IPS-20b (cell line): ENCODE data around the gene SHC3.

Source experiments
- H3K27ac ChIP-seq: one replicate; pipeline ENCODE4 v1.5.1; 2013; ENCODE audit warnings: low read length
- H3K27me3 ChIP-seq: 2 replicates; pipeline ENCODE4 v1.6.1; 2013; ENCODE audit warnings: mild to moderate bottlenecking, low read length, inconsistent platforms; ENCODE audit not compliant: insufficient read depth
- H3K36me3 ChIP-seq: 2 replicates; pipeline ENCODE4 v1.6.1; 2013; ENCODE audit warnings: low read depth, mild to moderate bottlenecking, inconsistent platforms, low read length, moderate library complexity; ENCODE audit not compliant: insufficient read depth
- H3K4me1 ChIP-seq: 2 replicates; pipeline ENCODE4 v1.6.1; 2013; ENCODE audit warnings: mild to moderate bottlenecking, control low read depth, inconsistent platforms, low read length, moderate library complexity; ENCODE audit not compliant: insufficient read depth
- H3K4me3 ChIP-seq: 2 replicates; pipeline ENCODE4 v1.5.1; 2013; ENCODE audit warnings: mild to moderate bottlenecking, low read length, inconsistent platforms
- H3K9ac ChIP-seq: 2 replicates; pipeline ENCODE4 v1.6.1; 2013; ENCODE audit warnings: low read depth, mild to moderate bottlenecking, inconsistent platforms, low read length, moderate library complexity
- H3K9me3 ChIP-seq: 2 replicates; pipeline ENCODE4 v1.6.1; 2013; ENCODE audit warnings: mild to moderate bottlenecking, low read depth, low read length, inconsistent platforms; ENCODE audit not compliant: insufficient read depth

SHC3 gene

DNA sequence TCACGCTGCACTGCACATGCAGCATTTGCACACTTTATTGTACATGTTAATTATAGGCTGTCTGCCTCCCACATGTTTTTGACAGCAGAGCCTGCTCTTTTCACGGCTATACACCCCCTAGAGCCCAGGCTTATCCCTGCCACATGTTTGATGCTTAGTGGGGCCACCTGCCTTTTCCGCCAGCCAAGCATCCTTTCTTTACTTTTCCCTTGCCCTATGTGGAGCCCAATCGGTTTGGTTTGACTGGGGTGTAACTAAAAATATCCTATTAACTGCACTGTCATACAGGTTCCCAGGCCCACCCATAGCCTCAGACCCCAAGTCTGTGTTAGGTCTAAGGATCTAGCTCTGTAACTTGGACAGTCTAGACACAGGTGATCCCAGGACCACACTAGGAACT, 206.2 kb downstream of the SHC3 start:
- Histone ChIP-seq H3K9ac (no peak overlapping the region), H3K9me3 (no peaks in the 10 kb centered on the region), H3K27me3 (no peaks in the 10 kb centered on the region), H3K4me3 (no peak overlapping the region), H3K4me1 (no peaks in the 10 kb centered on the region), H3K27ac (no peak overlapping the region), H3K36me3 (no peaks in the 10 kb centered on the region)

DNA sequence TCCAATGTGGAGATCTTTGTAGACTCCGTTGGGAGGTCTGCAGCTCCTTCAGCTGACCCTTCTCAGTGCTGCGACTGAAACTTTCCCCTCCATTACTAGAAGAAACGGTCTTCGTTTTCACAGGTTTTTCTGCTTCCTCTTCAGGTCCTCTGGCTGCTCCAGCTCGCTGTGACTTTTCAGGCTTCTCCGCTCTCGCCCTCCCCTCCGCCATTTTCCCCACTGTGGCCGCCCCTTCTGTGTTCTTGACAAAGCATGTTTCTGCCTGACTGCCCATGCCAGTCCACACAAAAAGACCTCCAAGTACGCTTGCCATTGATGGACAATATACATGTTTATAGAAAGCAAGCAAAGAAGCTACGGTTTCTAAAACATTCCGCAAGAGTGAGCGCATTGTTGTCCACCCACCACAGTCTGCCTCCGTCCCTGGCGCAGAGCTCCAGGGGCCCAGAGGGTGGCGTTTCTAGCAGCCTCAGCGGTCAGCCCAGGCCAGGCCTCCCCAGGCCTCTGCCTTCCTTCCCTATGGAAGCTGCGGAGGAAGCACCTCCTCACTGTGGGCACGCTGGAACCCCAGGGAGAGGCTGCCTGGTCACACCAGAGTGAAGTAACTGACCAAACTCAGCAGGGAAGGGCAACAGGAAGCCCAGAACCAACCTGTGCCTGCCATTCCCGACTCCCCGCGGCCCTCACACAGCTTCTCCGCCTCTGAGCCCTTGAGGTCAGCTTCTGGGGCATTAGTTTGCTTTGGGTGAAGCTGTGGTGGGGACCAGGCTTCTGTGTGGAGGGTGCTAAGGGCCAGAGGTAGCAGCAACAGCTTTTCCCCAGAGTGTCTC, 207.3 kb downstream of the SHC3 start:
- no peaks in the 10 kb centered on the region for H3K36me3 ChIP-seq
- no peak overlapping the region for H3K27ac ChIP-seq
- no peaks in the 10 kb centered on the region for H3K27me3 ChIP-seq

DNA sequence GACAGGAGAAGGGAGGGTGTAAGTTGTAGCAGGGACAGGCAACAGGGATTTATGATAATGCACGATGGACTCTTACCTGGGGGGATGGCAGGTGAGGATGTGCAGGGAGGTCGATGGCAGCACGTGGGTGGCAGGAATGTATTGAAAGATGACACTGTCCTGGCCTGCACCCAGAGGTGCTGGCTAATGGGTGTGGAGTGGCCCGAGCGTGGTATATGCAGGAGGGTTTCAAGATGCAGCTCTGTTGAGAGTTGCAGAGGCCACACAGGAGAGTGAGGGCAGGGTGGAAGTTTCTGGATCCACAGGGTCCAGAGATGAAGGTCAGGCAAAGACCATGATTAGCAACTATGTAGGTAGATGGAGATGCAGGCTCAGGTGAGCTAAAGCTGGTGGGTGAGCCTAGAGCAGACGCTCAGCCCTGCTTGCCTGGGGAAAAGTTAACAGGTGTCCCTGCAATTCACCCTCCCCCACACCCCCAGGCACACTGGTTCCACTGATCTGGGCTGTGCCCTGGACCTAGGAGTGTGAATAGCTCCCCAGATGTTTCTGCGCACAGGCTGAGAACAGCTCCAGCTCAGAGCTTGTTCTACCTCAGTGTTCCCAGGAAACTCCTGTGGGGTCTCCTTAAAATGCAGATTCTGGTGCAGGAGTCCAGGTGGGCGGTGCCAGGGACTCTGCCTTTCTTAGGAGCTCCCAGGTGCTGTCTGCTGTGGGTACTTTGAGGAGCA, 208.8 kb downstream of the SHC3 start:
- Histone ChIP-seq H3K27ac (no peak overlapping the region), H3K27me3 (no peaks in the 10 kb centered on the region), H3K36me3 (no peaks in the 10 kb centered on the region), H3K4me3 (no peak overlapping the region), H3K4me1 (no peaks in the 10 kb centered on the region), H3K9ac (no peak overlapping the region), H3K9me3 (no peaks in the 10 kb centered on the region)

More for the DNA sequence above, 207.3 kb downstream of the SHC3 start:
- H3K9me3 ChIP-seq: no peaks in the 10 kb centered on the region
- H3K4me3 ChIP-seq: no peak overlapping the region
- H3K9ac ChIP-seq: no peak overlapping the region
- no peaks in the 10 kb centered on the region for H3K4me1 ChIP-seq

DNA sequence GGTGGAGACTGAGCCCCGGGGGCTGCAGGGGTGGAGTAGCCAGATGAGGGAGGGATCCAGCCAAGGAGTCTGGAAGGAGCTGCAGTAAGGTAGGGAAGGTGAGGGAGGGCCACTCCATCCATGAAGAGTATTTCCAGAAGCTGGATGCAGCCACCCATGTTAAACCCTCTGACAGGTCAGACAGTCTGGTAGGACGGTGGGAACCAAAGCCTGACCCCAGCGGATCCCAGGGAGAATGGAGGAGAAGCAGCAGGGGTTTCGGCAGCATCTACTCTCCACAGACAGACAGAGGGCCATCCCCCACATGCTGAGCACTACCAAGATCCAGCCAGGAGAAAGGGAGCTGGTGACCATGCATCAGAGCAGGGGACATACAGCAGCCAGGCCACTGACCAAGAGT, 209.8 kb downstream of the SHC3 start:
- H3K27me3 ChIP-seq: no peaks in the 10 kb centered on the region
- H3K4me3 ChIP-seq: no peak overlapping the region
- no peak overlapping the region for H3K27ac ChIP-seq
- H3K36me3 ChIP-seq: no peaks in the 10 kb centered on the region
- H3K4me1 ChIP-seq: no peaks in the 10 kb centered on the region
- no peak overlapping the region for H3K9ac ChIP-seq
- no peaks in the 10 kb centered on the region for H3K9me3 ChIP-seq

DNA sequence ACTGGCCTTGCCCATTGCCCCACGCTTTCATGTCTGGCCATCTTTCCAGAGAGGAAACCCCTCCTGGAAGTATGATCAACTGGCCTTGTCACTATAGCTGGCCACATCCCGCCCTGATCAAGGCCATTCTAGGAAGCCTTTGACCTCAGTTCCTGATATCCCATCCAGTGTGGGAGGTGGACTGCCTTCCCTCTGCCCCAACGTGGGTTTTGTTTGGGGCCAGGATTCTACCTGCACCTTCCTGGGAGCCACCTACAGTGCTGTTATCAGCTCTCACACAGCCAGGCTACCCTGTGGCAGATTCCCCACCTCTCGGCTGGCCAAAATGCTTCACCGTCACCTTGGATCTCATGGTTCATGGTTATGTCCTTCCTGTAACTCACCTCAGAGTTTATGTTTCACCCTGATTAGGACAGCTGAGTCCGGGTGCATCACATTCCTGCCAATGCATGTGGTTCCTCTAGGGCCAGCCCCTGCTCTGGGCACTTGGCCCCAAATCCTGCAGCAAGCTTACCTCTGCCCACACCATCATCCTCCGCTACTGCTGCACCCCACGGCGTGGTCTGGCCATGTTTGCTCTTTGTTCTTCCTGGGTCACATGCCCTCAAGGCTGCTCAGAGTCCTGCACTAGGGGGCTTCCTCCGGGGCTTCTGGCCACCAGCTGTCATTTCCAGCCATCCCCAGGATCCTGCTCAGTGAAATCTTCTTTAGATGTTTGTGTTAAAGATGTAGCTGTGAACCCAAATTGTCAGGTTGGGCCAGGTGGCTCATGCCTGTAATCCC, 211.5 kb downstream of the SHC3 start:
- Histone ChIP-seq H3K27me3 (no peaks in the 10 kb centered on the region), H3K27ac (no peak overlapping the region), H3K4me1 (0 out of 2 replicates have a peak, but pooled peaks cover 2% of the 10 kb centered on the region), H3K4me3 (no peak overlapping the region), H3K9ac (no peak overlapping the region), H3K36me3 (no peaks in the 10 kb centered on the region), H3K9me3 (no peaks in the 10 kb centered on the region)

DNA sequence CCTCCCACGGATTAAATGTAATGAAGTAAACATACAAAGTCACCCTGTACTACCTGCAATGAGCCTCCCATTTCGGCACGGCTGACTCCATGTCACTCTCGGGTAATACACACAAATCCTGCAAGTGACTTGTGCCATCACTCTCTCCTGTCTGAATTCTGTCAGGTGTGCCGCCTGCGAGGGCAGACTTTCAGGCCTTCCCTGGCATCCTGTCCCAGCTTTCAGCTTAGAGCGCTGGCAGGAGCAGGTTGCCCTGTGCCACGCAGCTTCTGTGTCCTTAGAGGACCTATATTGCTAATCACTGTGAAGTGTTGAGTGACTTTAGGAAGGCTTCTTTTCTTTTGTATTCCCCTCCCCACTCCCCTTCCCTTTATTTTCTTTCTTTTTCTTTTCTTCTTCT, 213.1 kb downstream of the SHC3 start:
- Histone ChIP-seq H3K9me3 (no peaks in the 10 kb centered on the region), H3K36me3 (no peaks in the 10 kb centered on the region), H3K27ac (no peak overlapping the region), H3K27me3 (no peaks in the 10 kb centered on the region), H3K4me1 (0 out of 2 replicates have a peak, but pooled peaks cover 2% of the 10 kb centered on the region), H3K4me3 (no peak overlapping the region), H3K9ac (no peak overlapping the region)

DNA sequence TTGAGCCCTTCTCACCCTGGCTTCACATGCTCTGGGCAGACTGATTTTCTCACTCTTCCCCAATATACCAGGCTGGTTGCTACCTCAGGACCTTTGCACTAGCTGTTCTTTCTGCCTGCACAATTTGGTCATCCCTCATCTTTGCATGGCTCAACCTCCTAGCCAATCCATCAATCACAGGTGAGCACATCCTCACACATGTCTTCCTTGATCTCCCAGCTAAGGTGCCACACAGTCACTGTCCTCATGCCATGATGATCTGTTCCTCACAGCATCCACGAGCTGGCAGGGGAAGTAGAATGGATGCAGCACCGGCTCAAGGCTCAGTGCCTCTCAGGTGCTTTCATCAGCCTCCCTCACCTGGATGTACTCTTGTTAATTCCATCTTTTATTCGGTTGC, 218.0 kb downstream of the SHC3 start:
- no peaks in the 10 kb centered on the region for H3K9me3 ChIP-seq
- no peak overlapping the region for H3K27ac ChIP-seq
- no peaks in the 10 kb centered on the region for H3K27me3 ChIP-seq
- no peak overlapping the region for H3K4me3 ChIP-seq
- H3K4me1 ChIP-seq: 0 out of 2 replicates have a peak, but pooled peaks cover 2% of the 10 kb centered on the region
- no peaks in the 10 kb centered on the region for H3K36me3 ChIP-seq
- H3K9ac ChIP-seq: no peak overlapping the region

DNA sequence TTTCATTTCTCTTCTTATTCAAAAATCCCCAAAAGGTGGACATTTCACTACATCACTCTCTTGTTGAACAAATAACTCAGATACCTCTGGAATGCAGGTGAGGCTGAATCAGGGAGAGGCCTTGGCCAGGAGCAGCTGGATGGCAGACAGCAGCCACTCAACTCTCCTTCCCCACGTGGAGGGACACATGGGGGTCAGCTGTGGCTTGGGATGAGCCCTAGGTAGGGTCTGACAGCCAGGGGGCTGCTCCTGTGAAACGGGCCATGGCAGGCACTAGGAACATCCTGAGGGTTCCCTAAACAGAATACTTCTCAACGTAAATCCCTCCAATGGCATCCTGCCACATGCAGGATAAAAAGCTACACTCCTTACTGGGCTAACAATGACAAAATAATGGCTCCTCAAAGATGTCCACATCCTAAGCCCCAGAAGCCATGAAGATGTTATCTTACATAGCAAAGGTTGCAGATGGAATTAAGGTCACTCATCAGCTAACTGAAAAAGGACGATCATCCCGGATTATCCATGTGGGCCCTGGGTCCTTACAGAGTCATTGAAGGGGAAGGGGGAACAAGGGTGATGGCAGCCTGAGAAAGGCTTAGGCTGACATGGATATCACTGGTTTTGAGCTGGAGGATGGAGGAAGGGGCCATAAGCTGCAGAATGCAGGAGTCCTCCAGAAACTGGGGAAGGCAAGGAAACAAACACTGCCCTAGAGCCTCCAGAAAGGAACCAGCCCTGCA, 218.7 kb downstream of the SHC3 start:
- no peak overlapping the region for H3K4me3 ChIP-seq
- no peak overlapping the region for H3K9ac ChIP-seq
- H3K4me1 ChIP-seq: 0 out of 2 replicates have a peak, but pooled peaks cover 2% of the 10 kb centered on the region
- no peak overlapping the region for H3K27ac ChIP-seq
- H3K9me3 ChIP-seq: no peaks in the 10 kb centered on the region
- H3K36me3 ChIP-seq: no peaks in the 10 kb centered on the region
- no peaks in the 10 kb centered on the region for H3K27me3 ChIP-seq

DNA sequence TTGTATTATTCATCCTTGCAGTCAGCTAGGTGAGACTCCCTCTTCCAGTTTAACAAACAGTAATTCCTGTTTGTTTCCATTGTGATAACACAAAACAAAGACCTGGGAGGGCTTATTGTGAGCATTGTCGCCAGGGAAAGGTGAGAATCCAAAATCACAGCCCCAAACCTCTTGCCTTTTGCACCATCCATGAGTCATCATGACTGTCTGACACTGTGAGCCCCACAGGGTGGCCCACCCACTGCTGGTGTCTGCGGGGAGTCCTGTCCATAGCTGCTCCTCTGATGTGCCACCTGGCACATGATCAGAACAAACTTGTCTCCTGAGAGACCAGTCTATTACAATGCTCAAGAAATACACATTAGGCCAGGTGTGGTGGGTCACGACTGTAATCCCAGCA, 221.1 kb downstream of the SHC3 start:
- H3K9ac ChIP-seq: no peak overlapping the region
- no peaks in the 10 kb centered on the region for H3K36me3 ChIP-seq
- no peak overlapping the region for H3K27ac ChIP-seq
- no peaks in the 10 kb centered on the region for H3K4me1 ChIP-seq
- no peaks in the 10 kb centered on the region for H3K27me3 ChIP-seq
- H3K4me3 ChIP-seq: no peak overlapping the region
- no peaks in the 10 kb centered on the region for H3K9me3 ChIP-seq
